HEK293 (cell line): Measurements from ENCODE around the gene PKN3.

ENCODE experiments used
- CTCF ChIA-PET: fragments of 350-600 bp; formaldehyde crosslinking; extraction: SDS; loops from one replicate; lab custom pipeline; 2021; ENCODE audit warnings: antibody characterized with exemption; lab: Yijun Ruan, JAX
- POLR2A ChIA-PET: fragments of 300-600 bp; formaldehyde crosslinking; extraction: SDS; loops from one replicate; lab custom pipeline; 2020; ENCODE audit warnings: antibody characterized with exemption, inconsistent platforms; lab: Yijun Ruan, JAX
- H3K27ac ChIP-seq: fragments of 200-500 bp; sonication (Bioruptor generic); 2 replicates; pipeline ENCODE4 v1.5.1; 2014; ENCODE audit warnings: low read depth, low read length, control low read depth, inconsistent platforms; ENCODE audit errors: extremely low read depth
- H3K36me3 ChIP-seq, 2 experiments: fragments of 200-500 bp in 1 of 2; sonication (Bioruptor generic) in 1 of 2; 1 replicate in 1 of 2; 2 replicates in 1 of 2; pipeline ENCODE4 v1.5.1; 2014 to 2017; ENCODE audit warnings: inconsistent platforms in 2 of 2, low read length in 2 of 2; ENCODE audit not compliant: control insufficient read depth in 2 of 2, insufficient read depth in 1 of 2
- H3K4me1 ChIP-seq: fragments of 200-500 bp; sonication (Bioruptor generic); 2 replicates; pipeline ENCODE4 v1.5.1; 2014; ENCODE audit warnings: mild to moderate bottlenecking, low read length, inconsistent platforms; ENCODE audit not compliant: control insufficient read depth, insufficient read depth
- H3K4me3 ChIP-seq: 2 replicates; pipeline ENCODE4 v1.5.1; 2011; ENCODE audit warnings: low read depth, mild to moderate bottlenecking, control low read depth, low read length, moderate library complexity
- H3K9me3 ChIP-seq: fragments of 200-500 bp; sonication (Bioruptor generic); 2 replicates; pipeline ENCODE4 v1.5.1; 2014; ENCODE audit warnings: low read depth, low read length, inconsistent platforms; ENCODE audit not compliant: control insufficient read depth, insufficient read depth
- BCL11B ChIP-seq: fragments of 450-650 bp; formaldehyde crosslinking; IDR thresholded peaks from 2 replicates; pipeline ENCODE4 v1.5.1; 2016; ENCODE audit warnings: low read depth, missing biosample characterization, missing genetic modification characterization
- KLF10 ChIP-seq: fragments of 450-650 bp; IDR thresholded peaks from 2 replicates; pipeline ENCODE4 v1.5.1; 2018; ENCODE audit warnings: missing biosample characterization, mild to moderate bottlenecking, missing genetic modification characterization
- KLF16 ChIP-seq: fragments of 450-650 bp; formaldehyde crosslinking; IDR thresholded peaks from 2 replicates; pipeline ENCODE4 v1.5.1; 2017; ENCODE audit warnings: missing biosample characterization, missing genetic modification characterization
- PATZ1 ChIP-seq: fragments of 450-650 bp; formaldehyde crosslinking; IDR thresholded peaks from 2 replicates; pipeline ENCODE4 v1.5.1; 2016; ENCODE audit warnings: missing biosample characterization, missing genetic modification characterization
- SCRT1 ChIP-seq: fragments of 450-650 bp; formaldehyde crosslinking; IDR thresholded peaks from 2 replicates; pipeline ENCODE4 v1.5.1; 2016; ENCODE audit warnings: missing biosample characterization, missing genetic modification characterization, borderline replicate concordance
- SP3 ChIP-seq: fragments of 450-650 bp; formaldehyde crosslinking; IDR thresholded peaks from 2 replicates; pipeline ENCODE4 v1.5.1; 2016; ENCODE audit warnings: missing biosample characterization, missing genetic modification characterization
- ZBTB26 ChIP-seq: fragments of 450-650 bp; formaldehyde crosslinking; optimal IDR thresholded peaks from 2 replicates; pipeline ENCODE3; 2016; ENCODE audit warnings: missing biosample characterization, mild to moderate bottlenecking, missing genetic modification characterization
- ZBTB48 ChIP-seq: fragments of 450-650 bp; formaldehyde crosslinking; IDR thresholded peaks from 2 replicates; pipeline ENCODE4 v1.5.1; 2016; ENCODE audit warnings: missing biosample characterization, missing genetic modification characterization
- ZBTB8A ChIP-seq: fragments of 450-650 bp; formaldehyde crosslinking; IDR thresholded peaks from 2 replicates; pipeline ENCODE4 v1.5.1; 2016; ENCODE audit warnings: missing biosample characterization, missing genetic modification characterization
- ZIC2 ChIP-seq: fragments of 450-650 bp; formaldehyde crosslinking; IDR thresholded peaks from 2 replicates; pipeline ENCODE4 v1.5.1; 2016; ENCODE audit warnings: missing biosample characterization, missing genetic modification characterization
- ZNF132 ChIP-seq: fragments of 450-650 bp; formaldehyde crosslinking; IDR thresholded peaks from 2 replicates; pipeline ENCODE4 v1.5.1; 2017; ENCODE audit warnings: missing biosample characterization, missing genetic modification characterization, borderline replicate concordance
- ZNF133 ChIP-seq: fragments of 450-650 bp; formaldehyde crosslinking; IDR thresholded peaks from 2 replicates; pipeline ENCODE4 v1.5.1; 2016; ENCODE audit warnings: missing biosample characterization, missing genetic modification characterization
- ZNF157 ChIP-seq: fragments of 450-650 bp; formaldehyde crosslinking; IDR thresholded peaks from 2 replicates; pipeline ENCODE4 v1.5.1; 2016; ENCODE audit warnings: missing biosample characterization, missing genetic modification characterization
- ZNF16 ChIP-seq: fragments of 450-650 bp; formaldehyde crosslinking; IDR thresholded peaks from 2 replicates; pipeline ENCODE4 v1.5.1; 2016; ENCODE audit warnings: low read depth, missing biosample characterization, missing genetic modification characterization
- ZNF184 ChIP-seq: fragments of 450-650 bp; IDR thresholded peaks from 2 replicates; pipeline ENCODE4 v1.5.1; 2018; ENCODE audit warnings: missing biosample characterization, mild to moderate bottlenecking, missing genetic modification characterization
- ZNF2 ChIP-seq: fragments of 450-650 bp; formaldehyde crosslinking; IDR thresholded peaks from 2 replicates; pipeline ENCODE4 v1.5.1; 2016; ENCODE audit warnings: missing biosample characterization, missing genetic modification characterization
- ZNF324 ChIP-seq: fragments of 450-650 bp; formaldehyde crosslinking; IDR thresholded peaks from 2 replicates; pipeline ENCODE4 v1.5.1; 2016; ENCODE audit warnings: missing biosample characterization, missing genetic modification characterization
- ZNF362 ChIP-seq: fragments of 450-650 bp; formaldehyde crosslinking; IDR thresholded peaks from 2 replicates; pipeline ENCODE4 v1.5.1; 2016; ENCODE audit warnings: missing biosample characterization, missing genetic modification characterization
- ZNF416 ChIP-seq: fragments of 450-650 bp; formaldehyde crosslinking; IDR thresholded peaks from 2 replicates; pipeline ENCODE4 v1.5.1; 2016; ENCODE audit warnings: missing biosample characterization, missing genetic modification characterization
- ZNF529 ChIP-seq: fragments of 450-650 bp; formaldehyde crosslinking; IDR thresholded peaks from 2 replicates; pipeline ENCODE4 v1.5.1; 2017; ENCODE audit warnings: missing genetic modification characterization, missing biosample characterization; ENCODE audit not compliant: insufficient replicate concordance
- ZNF610 ChIP-seq: fragments of 450-650 bp; formaldehyde crosslinking; IDR thresholded peaks from 2 replicates; pipeline ENCODE4 v1.5.1; 2016; ENCODE audit warnings: missing biosample characterization, missing genetic modification characterization, borderline replicate concordance
- ZNF677 ChIP-seq: fragments of 450-650 bp; IDR thresholded peaks from 2 replicates; pipeline ENCODE4 v1.5.0; 2018; ENCODE audit warnings: missing biosample characterization, mild to moderate bottlenecking, missing genetic modification characterization, moderate library complexity
- ZNF776 ChIP-seq: fragments of 450-650 bp; formaldehyde crosslinking; IDR thresholded peaks from 2 replicates; pipeline ENCODE4 v1.5.0; 2017; ENCODE audit warnings: missing biosample characterization, missing genetic modification characterization, borderline replicate concordance
- ZSCAN30 ChIP-seq: fragments of 450-650 bp; IDR thresholded peaks from 2 replicates; pipeline ENCODE4 v1.5.1; 2018; ENCODE audit warnings: missing biosample characterization, mild to moderate bottlenecking, missing genetic modification characterization, moderate library complexity

Gene PKN3

GRCh38 chr9:128715436-128715750 is 13.1 kb downstream of the PKN3 start:
- H3K4me3 ChIP-seq, result no peak overlapping the region
- TF ChIP-seq ZNF16 (tag by site-specific recombination), result no peak
- no peak for TF ChIP-seq KLF16 (tag by site-specific recombination)
- no peak for TF ChIP-seq KLF10 (tag by site-specific recombination)
- TF ChIP-seq ZNF677 (tag by site-specific recombination), result no peak
- no peak for TF ChIP-seq ZNF184
- TF ChIP-seq ZNF324 (tag by site-specific recombination), result no peak
- TF ChIP-seq BCL11B (tag by site-specific recombination), result no peak
- no peak for TF ChIP-seq ZNF776 (tag by site-specific recombination)
- TF ChIP-seq ZNF610 (tag by site-specific recombination), result no peak
- TF ChIP-seq PATZ1 (tag by site-specific recombination), result no peak
- no peak for TF ChIP-seq ZNF132 (tag by site-specific recombination)
- no peak for TF ChIP-seq SP3 (tag by site-specific recombination)
- no peak for TF ChIP-seq ZBTB8A (tag by site-specific recombination)
- TF ChIP-seq ZNF416 (tag by site-specific recombination), result no peak
- H3K27ac ChIP-seq, result no peak overlapping the region
- peaks cover 3 to 64% of the 10 kb centered on the region in 2 experiments; a peak in 2 of 3 replicates for H3K36me3 ChIP-seq
- no peaks in the 10 kb centered on the region for H3K4me1 ChIP-seq
- H3K9me3 ChIP-seq, result no peaks in the 10 kb centered on the region
- CTCF ChIA-PET, result interaction anchor here (0.5 to 0.7 kb wide), 2 partner anchors 77 to 292 kb away, joined by 4 to 6 read pairs; no protein-coding TSS in a partner anchor
- POLR2A ChIA-PET, result interaction anchor here (0.6 to 1.0 kb wide), 3 partner anchors 8 to 80 kb away, joined by 3 to 5 read pairs (median 4); no protein-coding TSS in a partner anchor

- Histone ChIP-seq H3K27ac (no peak overlapping the region), H3K4me1 (no peaks in the 10 kb centered on the region), H3K4me3 (no peak overlapping the region), H3K36me3 (peaks cover 3 to 74% of the 10 kb centered on the region in 2 experiments; a peak in 2 of 3 replicates), H3K9me3 (no peaks in the 10 kb centered on the region)
- ChIA-PET POLR2A (no interaction called here), CTCF (interaction anchor here (0.6 to 1.6 kb wide), 3 partner anchors 15 to 754 kb away, joined by 3 to 4 read pairs (median 4); partner anchors contain the start of gene PKN3)
- peak; percentile 22; the same call in 1 of the 2 replicates for TF ChIP-seq ZIC2 (tag by site-specific recombination)
- peak; percentile 79 for TF ChIP-seq ZNF362
- TF ChIP-seq ZNF133, result no peak
These were observed 14.4 kb downstream of the PKN3 start for GRCh38 chr9:128716581-128717254.

GRCh38 chr9:128718047-128718446 is 15.7 kb downstream of the PKN3 start:
- Histone ChIP-seq H3K36me3 (peaks cover 3 to 67% of the 10 kb centered on the region in 2 experiments; a peak in 2 of 3 replicates), H3K4me1 (no peaks in the 10 kb centered on the region), H3K27ac (no peak overlapping the region), H3K4me3 (no peak overlapping the region), H3K9me3 (no peaks in the 10 kb centered on the region)
- POLR2A ChIA-PET, result interaction anchor here (0.6 to 1.2 kb wide), 3 partner anchors 18 to 49 kb away, joined by 3 to 9 read pairs (median 6); no protein-coding TSS in a partner anchor
- CTCF ChIA-PET, result interaction anchor here (0.6 to 1.6 kb wide), 3 partner anchors 14 to 210 kb away, joined by 3 to 5 read pairs (median 4); partner anchors contain the start of gene PKN3
- TF ChIP-seq ZNF157 (tag by site-specific recombination) (no peak), ZSCAN30 (tag by site-specific recombination) (no peak), ZNF529 (tag by site-specific recombination) (no peak), SCRT1 (tag by site-specific recombination) (no peak), ZBTB26 (tag by site-specific recombination) (no peak), ZNF2 (tag by site-specific recombination) (no peak), ZBTB48 (0 out of 2 replicates have a peak, but pooled peaks have one; percentile 13)
